HuH-7.5 (cell line): ENCODE results near the gene C1QL2.

Source experiments
- DNase-seq: peaks from one replicate; pipeline ENCODE4 v3.0.0; 2011; ENCODE audit warnings: low spot score

The C1QL2 gene

GRCh38 chr2:119179202-119179601, 20.7 kb upstream of the C1QL2 start:
- no peak for DNase-seq

DNA sequence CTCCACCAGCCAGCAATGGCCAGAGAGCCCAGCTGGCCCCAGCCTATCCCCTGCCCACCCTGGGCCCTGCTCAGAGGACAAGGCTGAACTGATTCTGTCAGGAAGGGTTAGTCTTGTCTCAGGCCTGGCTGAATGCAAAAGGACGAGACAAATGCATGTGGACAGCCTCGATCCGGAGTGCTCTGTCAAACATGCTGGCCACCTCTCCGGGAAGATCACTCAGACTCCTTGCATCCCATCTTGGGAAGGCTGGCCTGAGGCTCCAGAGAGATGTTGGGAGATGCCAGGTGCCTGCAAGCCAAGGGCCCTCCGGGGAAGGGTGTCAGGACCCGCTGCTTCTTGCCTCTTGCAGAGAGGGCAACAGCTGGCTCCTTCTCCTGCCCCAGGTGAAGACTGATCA, 20.2 kb upstream of the C1QL2 start:
- DNase-seq, result no peak

DNA sequence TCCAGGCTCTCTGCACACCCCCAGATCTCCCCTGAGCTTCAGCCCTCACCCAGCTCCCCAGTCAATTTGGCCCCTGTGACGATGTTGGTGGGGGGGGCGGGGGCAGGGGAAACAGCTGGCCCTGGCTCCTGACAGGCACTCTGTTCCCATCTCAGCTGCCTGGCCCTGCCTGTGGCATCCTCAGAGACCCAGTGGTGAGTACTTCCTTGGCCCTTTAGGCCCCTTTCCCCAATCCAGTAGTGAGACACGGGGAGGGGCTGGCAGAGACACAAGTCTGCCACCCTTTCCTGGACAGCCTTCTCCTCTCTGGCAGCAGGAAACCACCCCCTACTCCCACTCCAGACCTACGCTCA, 19.3 kb upstream of the C1QL2 start:
- no peak for DNase-seq

- DNase-seq, result no peak
Observed at GRCh38 chr2:119177171-119177837, 18.8 kb upstream of the C1QL2 start.

DNA sequence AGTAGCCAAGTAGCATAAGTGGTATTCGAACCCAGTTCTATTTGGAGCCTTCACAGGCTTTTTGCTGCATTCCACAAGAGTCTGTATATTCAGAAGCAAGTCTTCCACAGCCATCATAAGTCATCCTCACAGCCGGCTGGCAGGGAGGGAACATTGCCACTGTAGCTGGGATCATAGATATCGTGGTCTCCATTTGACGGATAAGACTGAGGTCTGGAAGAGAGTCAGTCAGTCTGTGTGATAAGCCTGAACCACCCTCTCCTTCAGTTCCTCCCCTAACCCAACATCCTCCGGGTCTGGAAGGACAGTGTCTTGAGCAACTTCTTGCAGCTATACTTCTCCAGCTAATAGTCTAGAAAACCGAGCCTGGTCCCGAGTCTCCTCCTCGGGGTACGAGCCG, 17.0 kb upstream of the C1QL2 start:
- DNase-seq, result no peak

DNA sequence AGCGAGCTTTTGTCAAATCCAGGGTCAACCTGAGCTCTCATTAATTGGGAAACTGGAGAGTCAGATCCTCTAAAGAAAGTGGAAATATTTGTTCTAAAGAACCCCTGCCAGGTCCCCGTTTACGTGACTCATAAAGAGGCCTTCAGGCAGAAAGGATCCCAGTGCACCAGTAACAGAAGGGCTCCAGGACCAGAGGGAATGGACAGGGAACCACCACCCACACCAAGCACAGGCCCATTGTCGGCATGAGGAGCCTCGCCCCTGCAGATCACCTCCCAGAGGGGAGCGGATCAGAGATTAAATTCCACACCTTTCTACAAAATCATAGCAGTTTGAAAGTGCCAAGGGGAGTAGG, 16.4 kb upstream of the C1QL2 start:
- DNase-seq, result no peak

DNA sequence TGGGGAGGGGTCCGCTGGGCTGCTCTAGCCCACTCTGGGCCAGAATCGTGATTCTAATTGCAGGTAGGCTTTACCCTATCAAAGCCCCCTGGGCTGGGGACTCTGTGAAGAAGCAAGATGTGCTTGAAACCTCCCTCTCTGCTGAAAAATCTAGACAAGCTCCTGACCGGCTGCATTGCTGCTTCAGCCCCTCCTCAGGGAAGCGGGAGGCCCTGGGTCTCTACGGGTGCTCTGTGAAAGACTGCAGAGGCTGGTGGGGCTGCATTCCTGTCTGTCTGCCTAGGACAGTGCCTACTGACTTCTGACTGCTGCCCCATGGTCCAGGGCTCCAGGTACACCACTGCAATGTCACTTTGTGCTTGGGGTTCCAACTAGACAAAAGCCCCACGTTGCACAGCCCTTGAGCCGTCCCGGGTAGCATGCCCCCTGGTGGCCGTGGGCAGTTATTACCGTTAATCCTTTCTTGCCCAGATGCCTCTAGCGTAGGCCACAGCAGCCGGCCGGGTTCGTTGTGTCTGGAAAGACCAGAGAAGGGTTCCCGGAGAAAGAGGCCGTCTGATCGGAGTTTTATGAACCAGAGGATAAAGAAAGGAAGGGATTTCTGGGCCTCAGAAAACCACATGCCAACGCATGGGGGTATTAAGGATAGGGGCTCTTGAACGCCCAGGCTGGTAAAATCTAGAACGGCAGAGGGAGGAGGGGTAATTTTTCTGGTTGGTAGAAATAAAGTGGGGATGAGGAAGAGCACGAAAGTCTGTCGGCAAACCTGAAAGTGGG, 15.9 kb upstream of the C1QL2 start:
- DNase-seq, result peak; percentile 65

GRCh38 chr2:119173556-119174060, 15.1 kb upstream of the C1QL2 start:
- no peak for DNase-seq

DNA sequence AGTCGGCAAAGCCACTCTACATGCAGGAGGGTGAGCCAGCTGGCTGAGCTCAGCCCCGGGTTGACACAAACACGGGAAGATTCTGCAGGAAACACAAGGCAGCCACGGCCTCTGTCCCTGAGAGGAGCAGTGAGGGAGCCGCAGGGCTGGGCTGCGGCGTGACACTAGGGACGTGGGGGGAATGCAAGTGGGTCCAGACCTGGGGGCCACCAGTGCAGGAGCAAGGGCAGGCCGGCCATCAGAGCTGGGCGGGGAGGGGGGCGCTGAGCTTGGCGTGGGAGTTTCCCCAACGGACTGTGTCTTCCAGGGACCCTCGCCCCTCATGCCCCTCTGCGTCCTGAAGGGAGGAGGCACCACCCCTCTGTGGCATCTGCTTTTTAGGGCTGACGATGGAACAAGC, 12.0 kb upstream of the C1QL2 start:
- no peak for DNase-seq

- no peak for DNase-seq
Observed at GRCh38 chr2:119169717-119170116, 11.2 kb upstream of the C1QL2 start.

GRCh38 chr2:119160361-119160990, 1.9 kb upstream of the C1QL2 start:
- no peak for DNase-seq

DNA sequence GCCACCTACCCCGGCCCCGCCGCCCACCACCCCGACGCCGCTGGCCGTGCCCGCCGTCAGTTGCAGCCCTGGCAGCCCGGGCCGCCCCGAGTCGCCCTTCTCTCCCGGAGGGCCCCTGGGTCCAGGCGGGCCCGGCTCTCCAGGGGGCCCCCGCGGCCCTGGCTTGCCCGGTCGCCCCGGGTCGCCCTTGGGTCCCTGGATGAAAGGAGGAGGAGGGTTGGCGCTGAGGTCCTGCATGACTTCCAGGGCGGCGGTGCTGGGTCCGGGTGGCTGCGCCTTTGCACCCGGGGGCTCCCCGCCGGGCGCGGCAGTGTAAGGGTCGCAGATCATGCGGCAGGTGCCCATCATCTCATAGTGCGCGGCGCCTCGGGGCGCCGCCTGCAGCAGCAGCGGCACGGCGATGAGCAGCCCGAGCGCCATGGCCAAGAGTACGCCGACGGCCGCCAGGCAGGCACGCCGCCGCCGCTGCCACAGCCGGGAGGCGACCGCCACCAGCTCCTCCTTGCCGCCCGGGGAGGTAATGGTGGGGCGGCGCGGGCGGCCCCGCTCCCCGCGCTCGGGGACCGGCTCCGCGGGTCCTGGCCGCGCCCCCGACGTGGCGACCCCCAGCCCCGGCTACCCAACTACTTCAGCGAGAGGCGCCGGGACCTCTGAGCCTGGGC, 570 bp downstream of the C1QL2 start:
- DNase-seq, result no peak

- no peak for DNase-seq
Observed at GRCh38 chr2:119156891-119157773, 1.4 kb downstream of the C1QL2 start.

- DNase-seq, result no peak
Observed at GRCh38 chr2:119156105-119156890, 2.3 kb downstream of the C1QL2 start.

GRCh38 chr2:119155633-119156032, 2.9 kb downstream of the C1QL2 start:
- DNase-seq, result no peak

DNA sequence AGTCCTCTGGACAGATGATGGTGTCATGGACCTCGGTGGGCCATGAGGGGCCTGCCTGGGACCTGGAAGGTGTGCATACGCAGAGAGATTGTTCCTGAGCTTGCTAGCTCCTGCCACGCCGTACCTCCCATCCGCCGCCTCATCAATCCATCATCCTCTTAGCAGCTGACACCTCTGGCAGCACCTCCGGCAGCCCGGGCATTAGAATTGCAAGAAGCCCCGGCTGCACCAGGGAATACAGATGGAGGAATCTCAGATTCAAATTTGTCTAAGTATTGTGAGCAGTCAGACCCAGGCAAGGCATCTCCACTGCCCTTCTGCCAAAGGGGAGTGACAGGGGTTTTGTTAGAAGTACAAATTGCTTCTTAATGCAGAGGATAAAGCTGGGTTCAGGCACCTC, 4.5 kb downstream of the C1QL2 start:
- DNase-seq, result no peak

GRCh38 chr2:119149611-119150010, 8.9 kb downstream of the C1QL2 start:
- DNase-seq, result no peak

DNA sequence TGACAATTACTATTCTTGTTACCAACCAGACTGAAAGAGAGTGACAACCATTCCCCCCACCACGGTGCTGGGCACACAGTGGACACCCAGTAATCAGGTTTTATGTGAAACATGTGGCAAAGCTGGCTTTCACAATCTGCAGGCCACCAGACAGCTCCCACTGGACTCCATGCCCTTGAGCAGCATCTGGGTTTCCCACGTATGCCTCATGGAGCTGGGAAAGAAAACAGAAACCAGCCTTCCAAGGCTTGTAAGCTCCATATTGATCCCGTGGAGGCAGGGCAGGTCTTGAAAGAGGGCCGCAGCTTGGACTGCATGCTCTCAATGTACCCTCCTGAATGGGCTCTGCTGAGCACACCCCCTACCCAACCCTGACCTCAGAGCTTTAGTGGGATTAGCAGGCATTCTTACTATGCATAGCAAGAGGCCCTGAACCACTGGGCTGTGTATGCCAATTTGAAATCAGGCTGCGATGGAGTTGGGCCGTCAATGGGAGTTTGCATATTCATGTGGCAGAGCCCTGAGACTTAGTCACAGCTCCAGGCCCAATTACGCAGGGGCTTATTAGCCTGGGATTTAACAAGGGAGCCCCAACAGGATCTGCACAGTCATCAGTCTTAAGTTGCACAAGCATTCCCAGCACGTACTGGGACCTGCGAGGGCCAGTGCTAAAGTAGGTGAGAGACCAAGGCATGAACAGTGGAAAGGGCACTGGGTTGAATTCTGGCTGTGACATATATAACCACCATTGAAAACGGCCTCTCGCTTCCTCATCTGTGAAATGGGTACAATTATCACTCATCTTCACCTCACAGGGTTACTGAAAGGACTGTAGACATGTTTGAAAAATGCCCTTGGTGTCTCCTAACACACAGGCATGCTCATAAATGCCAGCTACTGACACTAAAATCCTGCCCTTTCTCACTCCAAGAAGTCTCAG, 10.5 kb downstream of the C1QL2 start:
- DNase-seq, result no peak

DNA sequence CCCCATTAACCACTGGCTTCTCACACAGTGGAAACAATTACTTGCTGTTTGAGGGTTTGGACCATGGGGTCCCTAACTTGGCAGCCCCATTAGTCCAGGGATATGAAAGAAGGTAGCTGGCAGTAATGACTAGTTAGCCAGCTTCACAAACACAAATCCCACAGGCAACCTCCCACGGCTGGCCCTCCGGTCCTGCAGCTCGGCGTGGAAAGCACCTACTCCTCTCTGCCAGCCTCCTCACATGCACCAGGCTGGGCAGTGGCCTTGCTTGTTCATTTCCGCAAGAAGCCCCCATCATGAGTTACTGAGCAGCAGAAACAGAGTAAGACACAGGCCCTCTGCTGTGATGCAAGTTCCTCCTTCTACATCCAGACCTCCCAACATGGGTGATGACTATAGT, 13.7 kb downstream of the C1QL2 start:
- no peak for DNase-seq

DNA sequence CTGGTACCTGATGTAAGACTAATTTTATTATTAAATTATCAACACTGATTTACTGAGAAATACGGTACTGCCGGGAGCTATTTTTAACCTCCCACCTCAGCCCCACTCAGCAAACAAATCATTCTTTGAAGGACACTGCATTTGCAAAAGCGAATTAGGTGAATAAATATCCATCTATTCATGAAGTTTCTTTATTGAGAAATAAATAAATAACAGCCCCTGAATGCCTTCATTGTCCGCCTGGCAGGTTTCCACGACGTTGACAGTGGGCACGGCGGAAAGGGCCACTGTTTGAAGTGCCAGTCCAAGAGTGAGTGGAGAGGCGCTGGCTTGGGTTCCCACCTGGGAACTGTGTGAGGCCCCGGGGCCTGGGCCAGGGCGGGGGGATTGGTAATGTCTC, 15.7 kb downstream of the C1QL2 start:
- no peak for DNase-seq
